GM12891 (cell line): ENCODE data around the gene COX14.

Experiments used
- POLR2A ChIP-seq: IDR thresholded peaks from 2 replicates; pipeline ENCODE4 v1.6.1; 2011; ENCODE audit warnings: low read depth, low read length, control low read depth
- SPI1 ChIP-seq: IDR thresholded peaks from 2 replicates; pipeline ENCODE4 v1.6.1; 2011; ENCODE audit warnings: low read depth, low read length, control low read depth
- TAF1 ChIP-seq: IDR thresholded peaks from 2 replicates; pipeline ENCODE4 v1.6.1; 2011; ENCODE audit warnings: low read depth, low read length, control low read depth

DNA sequence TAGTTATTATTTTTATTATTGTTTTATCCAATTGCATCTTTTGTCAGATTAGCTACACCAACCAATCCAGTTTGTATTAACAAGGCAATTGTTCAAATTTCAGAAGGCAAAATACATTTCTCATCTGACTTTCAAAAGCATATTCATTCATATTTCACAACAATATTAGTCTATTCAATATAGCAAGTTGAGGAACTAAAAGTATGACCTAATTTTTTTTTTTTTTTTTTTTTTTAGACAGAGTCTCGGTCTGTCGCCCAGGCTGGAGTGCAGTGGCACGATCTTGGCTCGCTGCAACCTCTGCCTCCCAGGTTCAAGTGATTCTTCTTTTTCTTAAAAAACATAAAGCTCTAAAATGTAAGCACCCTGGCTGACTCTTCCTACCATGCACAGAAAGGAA is 17.3 kb downstream of the COX14 start:
- no peak for TF ChIP-seq TAF1
- no peak for TF ChIP-seq POLR2A
- no peak for TF ChIP-seq SPI1
